H1 (cell line): ENCODE measurements around the gene APOL3. TPM values are rescaled to one million over a fixed set of nuclear protein-coding genes. Genes with fewer than 3 reads are reported as not detected.
"Not testable (repeated sequence)": the region's sequence is repeated elsewhere in the genome, so short reads cannot be mapped to it uniquely, and the experiment has no call there.

ENCODE experiments used
- CTCF ChIA-PET: fragments of 300-600 bp; sonication (Branson Sonifier 250); formaldehyde crosslinking; loops from one replicate; lab custom pipeline; 2021; ENCODE audit not compliant: partially characterized antibody; lab: Charles Lee
- POLR2A ChIA-PET: fragments of 300-600 bp; sonication (Branson Sonifier 250); formaldehyde crosslinking; loops from one replicate; lab custom pipeline; 2021; ENCODE audit warnings: inconsistent platforms; ENCODE audit not compliant: partially characterized antibody; lab: Charles Lee
- DNase-seq, 2 experiments: peaks; one replicate each; pipeline versions ENCODE4 v3.0.0 to v3.0.0-alpha.2; 2010 to 2022; ENCODE audit warnings: low spot score in 2 of 2, low read depth in 1 of 2, mixed read lengths in 1 of 2
- FAIRE-seq: peaks from 2 replicates; lab custom pipeline; 2011; peaks lifted over from hg19 to GRCh38; lab: Jason Lieb, UNC
- H2AFZ ChIP-seq: 2 replicates; pipeline ENCODE4 v1.8.1; 2012; ENCODE audit warnings: low read length, inconsistent platforms
- H2AK5ac ChIP-seq: 2 replicates; pipeline ENCODE4 v1.6.1; 2013; ENCODE audit warnings: low read depth, low read length
- H2BK120ac ChIP-seq: replicated peaks from 2 replicates; pipeline ENCODE3; 2013; ENCODE audit warnings: low read depth, low read length, inconsistent platforms
- H2BK12ac ChIP-seq: 2 replicates; pipeline ENCODE4 v1.6.1; 2013; ENCODE audit warnings: low read depth, low read length
- H2BK15ac ChIP-seq: 2 replicates; pipeline ENCODE4 v1.6.1; 2013; ENCODE audit warnings: low read length
- H2BK20ac ChIP-seq: 2 replicates; pipeline ENCODE4 v1.6.1; 2013; ENCODE audit warnings: low read length
- H2BK5ac ChIP-seq: 2 replicates; pipeline ENCODE4 v1.6.1; 2013; ENCODE audit warnings: low read depth, low read length
- H3K14ac ChIP-seq: 2 replicates; pipeline ENCODE4 v1.6.1; 2013; ENCODE audit warnings: inconsistent platforms; ENCODE audit not compliant: insufficient read length
- H3K18ac ChIP-seq: 2 replicates; pipeline ENCODE4 v1.6.1; 2013; ENCODE audit warnings: low read length; ENCODE audit errors: extremely low read depth
- H3K23ac ChIP-seq: 2 replicates; pipeline ENCODE4 v1.6.1; 2013; ENCODE audit warnings: inconsistent platforms; ENCODE audit not compliant: insufficient read length
- H3K23me2 ChIP-seq: 2 replicates; pipeline ENCODE4 v1.6.1; 2013; ENCODE audit warnings: low read depth, low read length
- H3K27ac ChIP-seq: 2 replicates; pipeline ENCODE4 v1.6.1; 2011; ENCODE audit warnings: low read depth, low read length, inconsistent platforms
- H3K27me3 ChIP-seq, 4 experiments: replicated peaks in 1 of 4; 1 replicate in 1 of 4; 2 replicates in 3 of 4; pipeline versions ENCODE4 v1.6.1 to v1.8.1; 2011 to 2013; ENCODE audit warnings: low read length in 3 of 4, mild to moderate bottlenecking in 3 of 4, inconsistent platforms in 2 of 4, mixed read lengths in 2 of 4, moderate library complexity in 1 of 4; ENCODE audit not compliant: control insufficient read depth in 3 of 4, insufficient read depth in 3 of 4; ENCODE audit errors: extremely low read depth in 1 of 4
- H3K36me3 ChIP-seq, 4 experiments: 2 replicates each; pipeline versions ENCODE4 v1.6.1 to v1.8.1; 2011 to 2013; ENCODE audit warnings: mild to moderate bottlenecking in 4 of 4, low read length in 3 of 4, moderate library complexity in 2 of 4, control low read depth in 1 of 4, inconsistent platforms in 1 of 4; ENCODE audit not compliant: insufficient read depth in 4 of 4, control insufficient read depth in 2 of 4
- H3K4ac ChIP-seq: replicated peaks from 2 replicates; pipeline ENCODE3; 2013; ENCODE audit warnings: low read length, low read depth, mixed read lengths, inconsistent platforms; ENCODE audit not compliant: insufficient read length
- H3K4me1 ChIP-seq, 4 experiments: replicated peaks in 1 of 4; 1 replicate in 1 of 4; 2 replicates in 3 of 4; pipeline versions ENCODE4 v1.6.1 to v1.8.1; 2011 to 2013; ENCODE audit warnings: low read length in 3 of 4, inconsistent platforms in 2 of 4, mixed read lengths in 1 of 4; ENCODE audit not compliant: insufficient read depth in 4 of 4, control insufficient read depth in 3 of 4
- H3K4me2 ChIP-seq, 2 experiments: 2 replicates each; pipeline versions ENCODE4 v1.6.1 to v1.8.1; 2011 to 2013; ENCODE audit warnings: low read depth in 2 of 2, low read length in 2 of 2, control low read depth in 1 of 2, inconsistent platforms in 1 of 2, mild to moderate bottlenecking in 1 of 2; ENCODE audit not compliant: insufficient read depth in 1 of 2
- H3K4me3 ChIP-seq, 4 experiments: fragments of 200-600, 300-600 bp in 1 of 4; sonication (generic), shearing (Covaris generic), sonication (Bioruptor Twin) in 1 of 4; 2 replicates each; pipeline versions ENCODE4 v1.5.1 to v1.8.1; 2011 to 2016; ENCODE audit warnings: low read length in 4 of 4, low read depth in 3 of 4, control low read depth in 2 of 4, inconsistent platforms in 2 of 4, mild to moderate bottlenecking in 2 of 4, mixed read lengths in 1 of 4, moderate library complexity in 1 of 4; ENCODE audit not compliant: insufficient read depth in 2 of 4; ENCODE audit errors: extremely low read depth in 1 of 4
- H3K56ac ChIP-seq: replicated peaks from 2 replicates; pipeline ENCODE3; 2013; ENCODE audit warnings: low read depth, mild to moderate bottlenecking, mixed read lengths, low read length, inconsistent platforms; ENCODE audit not compliant: insufficient read length
- H3K79me1 ChIP-seq: 2 replicates; pipeline ENCODE4 v1.6.1; 2013; ENCODE audit warnings: low read depth, low read length, control low read depth
- H3K79me2 ChIP-seq, 2 experiments: 2 replicates each; pipeline versions ENCODE4 v1.6.1 to v1.8.1; 2012 to 2013; ENCODE audit warnings: low read length in 2 of 2, mild to moderate bottlenecking in 2 of 2, inconsistent platforms in 1 of 2; ENCODE audit not compliant: insufficient read depth in 2 of 2, control insufficient read depth in 1 of 2
- H3K9ac ChIP-seq, 4 experiments: replicated peaks in 1 of 4; 1 replicate in 1 of 4; 2 replicates in 3 of 4; pipeline versions ENCODE4 v1.6.1 to v1.8.1; 2011 to 2013; ENCODE audit warnings: low read depth in 3 of 4, low read length in 3 of 4, control low read depth in 2 of 4, mild to moderate bottlenecking in 2 of 4, moderate library complexity in 2 of 4, inconsistent platforms in 1 of 4; ENCODE audit errors: extremely low read depth in 1 of 4
- H3K9me3 ChIP-seq, 2 experiments: 2 replicates each; pipeline versions ENCODE4 v1.6.1 to v1.8.1; 2012 to 2013; ENCODE audit warnings: mild to moderate bottlenecking in 2 of 2, moderate library complexity in 2 of 2, control low read depth in 1 of 2, inconsistent platforms in 1 of 2, low read depth in 1 of 2, low read length in 1 of 2, mixed read lengths in 1 of 2; ENCODE audit not compliant: insufficient read depth in 2 of 2
- H4K20me1 ChIP-seq, 2 experiments: replicated peaks in 1 of 2; 2 replicates each; pipeline versions ENCODE3 to v1.8.1; 2011 to 2013; ENCODE audit warnings: inconsistent platforms in 2 of 2, low read length in 2 of 2, mild to moderate bottlenecking in 1 of 2; ENCODE audit not compliant: insufficient read depth in 2 of 2, control insufficient read depth in 1 of 2
- H4K5ac ChIP-seq: 2 replicates; pipeline ENCODE4 v1.6.1; 2013; ENCODE audit warnings: low read length, low read depth, mixed read lengths, inconsistent platforms; ENCODE audit not compliant: insufficient read length
- H4K8ac ChIP-seq: 2 replicates; pipeline ENCODE4 v1.8.0; 2013; ENCODE audit warnings: mild to moderate bottlenecking, moderate library complexity, low read length, inconsistent platforms; ENCODE audit not compliant: insufficient read depth; ENCODE audit errors: extremely low read depth
- H4K91ac ChIP-seq: replicated peaks from 2 replicates; pipeline ENCODE3; 2013; ENCODE audit warnings: low read length, mixed read lengths, inconsistent platforms; ENCODE audit not compliant: insufficient read length
- WGBS, 2 experiments: shearing (Covaris generic) in 1 of 2; methylation state at CpG; one replicate each; pipeline versions ENCODE4 v1.1.6 to v1.1.7; 2013 to 2015; ENCODE audit warnings: low lambda C conversion rate in 2 of 2, mixed read lengths in 2 of 2, inconsistent platforms in 1 of 2, low coverage in 1 of 2, missing lambda C conversion rate in 1 of 2; ENCODE audit not compliant: insufficient replicate concordance in 2 of 2, insufficient coverage in 1 of 2, insufficient read length in 1 of 2; ENCODE audit errors: extremely low coverage in 1 of 2, missing lambda C conversion rate in 1 of 2; 5-methylcytosine and 5-hydroxymethylcytosine counted together
- polyA plus RNA-seq, 7 experiments: library from polyadenylated mRNA; depleted of rRNA in 3 of 7; stranded (reverse) in 5 of 7; unstranded in 2 of 7; fragments of >200 nt in 5 of 7; fragments of 200-250 nt in 2 of 7; gene quantifications; 1 replicate in 5 of 7; 2 replicates in 1 of 7; 4 replicates in 1 of 7; pipeline versions ENCODE4 v1.2.1 to v1.2.3, GENCODE V29; 2011 to 2013; ENCODE audit warnings: missing spikeins in 2 of 7, mixed read lengths in 2 of 7
- total RNA-seq: library from RNA; stranded (reverse); fragmentation: NEBNext Ultra II Directional; extraction: Animal tissue kit (Norgen Biotek cat#: 25700); gene quantifications from 2 replicates; pipeline ENCODE4 v1.2.1, GENCODE V29; 2021

APOL3 gene
- total and polyA plus RNA-seq, 2 of the 8 experiments (the other 6 are each of a cell fraction or from before 2014, with no cell fraction given): 0.12 TPM; not detected in 1

GRCh38 chr22:36138709-36139108 lies 21.8 kb downstream of the APOL3 start:
- DNase-seq, H3K23me2 ChIP-seq, H3K4ac ChIP-seq, H3K9ac ChIP-seq, H3K36me3 ChIP-seq, H4K5ac ChIP-seq, H3K79me1 ChIP-seq, POLR2A ChIA-PET, H2BK5ac ChIP-seq, H3K4me2 ChIP-seq, H2BK15ac ChIP-seq, H4K8ac ChIP-seq, H2BK12ac ChIP-seq, H3K23ac ChIP-seq, H3K4me1 ChIP-seq, H2BK120ac ChIP-seq, H3K79me2 ChIP-seq, H2BK20ac ChIP-seq, H2AK5ac ChIP-seq, H3K14ac ChIP-seq, H3K56ac ChIP-seq, H4K20me1 ChIP-seq, H3K9me3 ChIP-seq, H3K27me3 ChIP-seq, H4K91ac ChIP-seq, H3K4me3 ChIP-seq, H3K27ac ChIP-seq, H3K18ac ChIP-seq: not testable (repeated sequence)
- H2AFZ ChIP-seq: 0 out of 2 replicates have a peak overlapping the region, but pooled peaks have one; percentile 39
- CTCF ChIA-PET: interaction anchor here (8.4 kb wide), 1 partner anchor 41 kb away, joined by 86 read pairs; no protein-coding TSS in a partner anchor
- 75% methylated on average over 1 of the region's 4 CpGs; no CpG with 5 or more reads in 1 of the 2 experiments for WGBS, 2 experiments
- peak; percentile 94 for FAIRE-seq
